Measurements from ENCODE around the gene PLEKHN1. TPM values are rescaled to one million over a fixed set of nuclear protein-coding genes. Genes with fewer than 3 reads are reported as not detected.
"Not testable (repeated sequence)": the region's sequence is repeated elsewhere in the genome, so short reads cannot be mapped to it uniquely, and the experiment has no call there.

The PLEKHN1 gene
- polyA plus RNA-seq, 3 donors, result 0.22 to 1.1 (median 0.38) TPM

DNA sequence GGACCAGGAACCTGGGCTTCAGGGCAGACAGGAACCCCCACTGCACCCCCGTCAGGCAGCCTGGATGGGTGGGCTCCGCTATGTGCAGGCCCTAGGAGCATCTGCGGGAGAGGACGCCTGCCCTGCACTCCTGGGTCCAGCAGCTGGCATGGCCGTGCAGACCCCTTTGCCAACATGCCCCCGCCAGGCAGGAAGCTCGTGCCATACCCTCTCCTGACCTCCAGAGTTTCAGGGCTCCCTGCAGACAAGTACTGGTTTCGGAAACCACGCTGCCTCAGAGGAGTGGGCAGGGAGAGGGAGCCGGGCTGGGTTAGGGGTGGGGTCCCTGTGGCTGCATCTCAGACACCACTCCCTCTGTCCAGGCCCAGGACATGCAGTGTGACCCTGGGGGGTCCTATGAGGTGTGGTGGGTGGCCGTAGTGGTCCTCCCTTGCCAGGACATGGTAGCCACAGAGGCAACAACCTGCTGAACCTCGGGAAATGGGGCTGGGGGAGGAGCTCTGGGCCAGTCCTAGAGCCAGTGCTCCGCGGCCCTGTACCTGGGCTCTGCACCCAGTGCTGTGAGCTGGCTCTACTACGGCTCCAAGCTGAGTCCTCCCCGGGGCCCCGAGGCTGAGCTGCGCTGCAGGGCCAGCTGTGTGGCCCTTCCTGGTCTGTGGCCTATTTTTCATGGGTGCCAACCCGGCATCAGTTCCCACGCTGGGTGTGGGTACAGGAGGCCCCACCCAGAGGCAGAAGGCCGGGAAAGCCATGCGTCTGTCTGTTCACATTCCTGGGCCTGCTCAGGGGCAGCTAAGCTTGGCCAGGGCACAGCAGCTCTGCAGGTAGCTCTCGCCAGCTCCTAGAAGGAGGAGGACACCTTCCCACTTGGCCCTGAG is 1.4 kb downstream of the PLEKHN1 start:
- no peak overlapping the region for H3K27ac ChIP-seq (ENCODE audit: low read depth, low read length)
- WGBS, 3 donors, result 63 to 74% (median 72%) methylated on average over 21 to 23 of the region's 23 CpGs

DNA sequence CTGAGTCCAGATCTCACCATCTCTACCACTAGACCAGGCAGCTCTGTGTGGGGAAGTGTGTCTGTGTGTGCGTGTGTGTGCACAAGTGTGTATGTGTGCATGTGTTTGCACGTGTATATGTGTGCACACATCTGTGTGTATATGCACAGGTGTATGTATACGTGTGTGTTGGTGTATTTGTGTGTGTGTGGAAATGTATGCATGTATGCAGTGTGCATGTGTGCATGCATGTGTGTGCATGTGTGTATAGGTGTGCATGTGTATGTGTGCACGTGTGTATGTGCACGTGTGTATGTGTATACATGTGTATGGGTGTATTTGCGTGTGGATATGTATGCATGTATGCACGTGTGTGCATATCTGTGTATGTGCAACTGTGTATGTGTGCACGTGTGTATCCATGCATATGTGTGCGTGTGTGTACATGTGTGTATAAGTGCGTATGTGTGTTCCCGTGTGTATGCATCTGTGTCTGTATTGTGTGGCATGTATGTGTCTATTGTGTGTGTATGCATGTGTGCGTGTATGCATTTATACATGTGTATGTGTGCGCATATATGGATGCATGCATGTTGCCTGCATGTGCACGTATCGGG is 3.1 kb downstream of the PLEKHN1 start:
- WGBS, 3 donors, result 78 to 82% (median 79%) methylated on average over 15 of the region's 15 CpGs

DNA sequence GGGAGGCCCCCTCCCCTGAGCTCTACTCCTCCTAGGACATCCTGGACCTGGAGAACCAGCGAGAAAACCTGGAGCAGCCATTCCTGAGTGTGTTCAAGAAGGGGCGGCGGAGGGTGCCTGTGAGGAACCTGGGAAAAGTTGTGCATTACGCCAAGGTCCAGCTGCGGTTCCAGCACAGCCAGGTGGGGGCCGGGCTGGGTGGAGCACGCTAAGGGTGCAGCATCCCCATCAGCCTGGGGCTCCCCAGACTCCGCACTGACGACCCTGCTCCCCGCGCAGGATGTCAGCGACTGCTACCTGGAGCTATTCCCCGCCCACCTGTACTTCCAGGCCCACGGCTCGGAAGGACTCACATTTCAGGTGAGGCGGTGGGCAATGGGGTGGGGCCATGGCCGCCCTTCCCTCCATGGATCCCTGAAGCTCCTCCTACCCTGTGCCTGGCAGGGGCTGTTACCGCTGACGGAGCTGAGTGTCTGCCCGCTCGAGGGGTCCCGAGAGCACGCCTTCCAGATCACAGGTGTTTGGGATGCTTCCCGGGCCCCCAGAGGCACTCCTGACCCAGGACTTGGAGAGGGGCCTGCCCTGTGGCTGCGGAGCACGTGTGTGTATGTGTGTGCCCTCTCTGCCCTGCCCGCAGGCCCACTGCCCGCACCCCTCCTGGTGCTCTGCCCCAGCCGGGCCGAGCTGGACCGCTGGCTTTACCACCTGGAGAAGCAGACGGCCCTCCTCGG is 4.1 kb downstream of the PLEKHN1 start:
- H3K27ac ChIP-seq (ENCODE audit: low read depth, low read length), result no peak overlapping the region
- WGBS, 3 donors, result 12 to 18% (median 17%) methylated on average over 25 to 33 of the region's 33 CpGs

More for the DNA sequence above, 3.1 kb downstream of the PLEKHN1 start:
- H3K27ac ChIP-seq (ENCODE audit: low read depth, low read length), result no peak overlapping the region

DNA sequence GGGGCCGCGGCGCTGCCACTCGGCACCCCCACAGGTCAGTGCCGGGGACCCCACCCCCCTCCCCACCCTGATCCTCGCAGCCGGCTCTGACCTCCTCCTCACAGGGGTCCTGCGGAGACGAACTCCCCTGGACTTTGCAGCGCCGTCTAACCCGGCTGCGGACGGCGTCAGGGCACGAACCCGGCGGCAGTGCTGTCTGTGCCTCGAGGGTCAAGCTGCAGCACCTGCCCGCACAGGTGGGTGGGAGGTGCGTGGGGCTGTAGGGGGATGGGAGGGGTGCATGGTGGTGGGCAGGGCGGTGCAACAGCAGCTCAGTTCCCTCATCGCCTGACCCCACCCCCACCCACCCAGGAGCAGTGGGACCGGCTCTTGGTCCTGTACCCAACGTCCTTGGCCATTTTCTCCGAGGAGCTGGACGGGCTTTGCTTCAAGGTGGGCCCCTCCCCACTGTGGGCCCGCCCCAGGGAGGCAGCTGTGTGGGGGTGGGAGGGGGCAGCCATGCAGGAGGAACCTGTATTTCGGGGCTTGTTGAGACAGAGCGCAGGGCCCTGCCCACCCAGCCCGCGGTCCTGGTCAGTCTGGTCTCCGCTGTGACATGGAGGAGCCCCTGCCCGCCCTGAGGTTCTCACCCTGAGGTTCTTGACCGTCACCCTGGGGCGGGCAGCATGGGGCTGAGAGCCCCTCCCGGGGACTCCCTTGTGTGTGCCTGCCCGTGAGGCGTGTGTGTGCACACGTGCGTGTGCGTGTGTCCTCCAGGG is 4.9 kb downstream of the PLEKHN1 start:
- H3K27ac ChIP-seq (ENCODE audit: low read depth, low read length), result no peak overlapping the region
- 37 to 48% (median 40%) methylated on average over 22 to 42 of the region's 42 CpGs for WGBS, 3 donors

DNA sequence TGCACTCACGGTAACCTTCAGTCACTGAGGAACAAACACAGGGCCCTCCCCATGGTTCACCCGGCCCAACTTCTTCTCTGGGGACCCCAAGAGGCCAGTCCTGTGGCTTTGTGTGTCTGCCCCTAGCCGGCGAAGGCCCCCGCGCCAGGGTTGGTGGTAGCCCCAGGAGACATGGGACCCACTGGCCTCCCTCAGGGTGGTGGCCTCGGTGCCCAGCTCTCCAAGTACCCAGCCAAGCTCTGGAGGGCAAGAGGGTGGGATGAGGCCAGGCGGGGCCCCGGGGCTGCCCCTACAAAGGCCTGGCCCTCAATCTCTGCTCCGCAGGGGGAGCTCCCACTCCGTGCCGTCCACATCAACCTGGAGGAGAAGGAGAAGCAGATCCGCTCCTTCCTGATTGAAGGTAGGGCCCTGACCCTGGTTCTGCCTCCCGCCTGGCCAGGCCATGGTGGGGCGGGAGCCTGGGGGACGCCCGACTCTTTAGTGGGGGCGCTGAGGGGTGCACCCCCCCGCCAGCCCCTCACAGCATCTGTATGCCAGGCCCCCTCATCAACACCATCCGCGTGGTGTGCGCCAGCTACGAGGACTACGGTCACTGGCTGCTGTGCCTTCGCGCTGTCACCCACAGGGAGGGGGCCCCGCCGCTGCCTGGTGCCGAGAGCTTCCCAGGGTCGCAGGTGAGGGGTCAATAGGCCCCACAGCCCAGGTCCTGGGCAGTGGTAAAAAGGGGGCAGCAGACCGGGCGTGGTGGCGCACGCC is 5.6 kb downstream of the PLEKHN1 start:
- H3K27ac ChIP-seq (ENCODE audit: low read depth, low read length), result no peak overlapping the region
- WGBS, 3 donors, result 74 to 83% (median 74%) methylated on average over 33 to 34 of the region's 34 CpGs

DNA sequence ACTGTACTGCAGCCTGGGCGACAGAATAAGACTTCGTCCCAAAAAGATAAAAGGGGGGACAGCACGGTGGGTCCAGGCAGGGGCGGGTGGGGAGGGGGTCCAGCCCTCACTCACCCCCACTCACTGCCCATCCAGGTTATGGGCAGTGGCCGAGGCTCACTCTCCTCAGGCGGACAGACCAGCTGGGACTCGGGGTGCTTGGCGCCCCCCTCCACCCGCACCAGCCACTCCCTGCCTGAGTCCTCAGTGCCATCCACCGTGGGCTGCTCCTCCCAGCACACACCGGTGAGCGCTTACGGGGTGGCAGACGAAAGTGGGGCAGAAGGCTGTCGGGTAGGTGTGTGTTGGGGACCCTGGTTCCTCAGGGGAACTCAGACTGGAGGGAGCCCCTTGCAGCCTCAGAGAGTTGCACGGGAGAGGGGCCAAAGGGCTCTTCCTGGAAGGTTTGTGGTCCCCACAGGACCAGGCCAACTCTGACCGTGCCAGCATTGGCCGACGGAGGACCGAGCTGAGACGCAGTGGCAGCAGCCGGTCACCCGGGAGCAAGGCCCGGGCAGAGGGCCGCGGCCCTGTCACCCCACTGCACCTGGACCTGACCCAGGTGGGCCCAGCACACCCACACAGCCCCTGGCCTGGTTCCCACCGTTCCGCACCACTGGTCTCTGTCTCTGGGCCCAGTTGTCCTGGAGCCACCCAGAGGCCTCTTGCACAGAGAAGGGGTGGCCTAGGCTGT is 6.6 kb downstream of the PLEKHN1 start:
- no peak overlapping the region for H3K27ac ChIP-seq (ENCODE audit: low read depth, low read length)
- 76 to 81% (median 81%) methylated on average over 27 to 28 of the region's 28 CpGs for WGBS, 3 donors

DNA sequence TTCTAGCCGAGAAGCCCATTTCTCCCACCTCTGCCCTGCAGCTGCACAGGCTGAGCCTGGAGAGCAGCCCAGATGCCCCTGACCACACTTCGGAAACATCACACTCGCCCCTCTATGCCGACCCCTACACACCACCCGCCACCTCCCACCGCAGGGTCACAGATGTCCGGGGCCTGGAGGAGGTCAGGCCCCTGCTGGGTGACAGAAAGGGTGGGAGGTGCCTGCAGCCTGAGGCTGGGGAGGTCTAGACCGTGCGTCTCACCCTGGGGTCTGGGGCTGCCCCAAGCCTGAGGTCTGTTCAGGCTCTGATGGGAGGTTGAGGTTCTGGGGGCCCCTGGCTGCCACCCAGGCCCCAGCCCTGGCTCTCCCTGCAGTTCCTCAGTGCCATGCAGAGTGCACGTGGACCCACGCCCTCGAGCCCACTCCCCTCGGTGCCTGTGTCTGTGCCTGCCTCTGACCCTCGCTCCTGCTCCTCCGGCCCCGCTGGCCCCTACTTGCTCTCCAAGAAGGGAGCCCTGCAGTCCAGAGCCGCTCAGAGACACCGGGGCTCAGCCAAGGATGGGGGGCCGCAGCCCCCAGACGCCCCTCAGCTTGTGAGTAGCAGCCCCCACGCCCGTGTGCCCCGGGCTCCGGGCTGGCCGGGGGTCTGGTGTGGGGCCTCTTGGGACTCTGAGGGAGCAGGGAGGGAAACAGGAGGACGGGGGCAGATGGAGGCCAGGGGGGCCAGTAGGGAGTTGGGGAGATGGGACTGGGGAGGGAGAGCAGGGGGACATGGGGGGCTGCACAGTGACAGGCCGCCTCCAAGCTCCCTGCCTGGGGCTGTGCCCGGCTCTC is 7.4 kb downstream of the PLEKHN1 start:
- WGBS, 3 donors, result 77 to 81% (median 79%) methylated on average over 25 to 28 of the region's 28 CpGs
- H3K27ac ChIP-seq (ENCODE audit: low read depth, low read length), result no peak overlapping the region

DNA sequence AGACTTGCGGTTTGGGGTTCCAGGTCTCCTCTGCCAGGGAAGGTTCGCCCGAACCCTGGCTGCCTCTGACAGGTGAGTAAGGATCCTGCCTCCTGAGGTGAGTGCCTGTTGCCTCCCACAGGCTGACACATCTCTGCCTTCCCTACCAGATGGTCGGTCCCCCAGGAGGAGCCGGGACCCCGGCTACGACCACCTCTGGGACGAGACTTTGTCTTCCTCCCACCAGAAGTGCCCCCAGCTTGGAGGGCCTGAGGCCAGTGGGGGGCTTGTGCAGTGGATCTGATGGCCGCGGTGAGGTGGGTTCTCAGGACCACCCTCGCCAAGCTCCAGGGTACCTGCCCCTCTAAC is 8.0 kb downstream of the PLEKHN1 start:
- WGBS, 3 donors, result 83 to 87% (median 86%) methylated on average over 11 of the region's 11 CpGs
- no peak overlapping the region for H3K27ac ChIP-seq (ENCODE audit: low read depth, low read length)

DNA sequence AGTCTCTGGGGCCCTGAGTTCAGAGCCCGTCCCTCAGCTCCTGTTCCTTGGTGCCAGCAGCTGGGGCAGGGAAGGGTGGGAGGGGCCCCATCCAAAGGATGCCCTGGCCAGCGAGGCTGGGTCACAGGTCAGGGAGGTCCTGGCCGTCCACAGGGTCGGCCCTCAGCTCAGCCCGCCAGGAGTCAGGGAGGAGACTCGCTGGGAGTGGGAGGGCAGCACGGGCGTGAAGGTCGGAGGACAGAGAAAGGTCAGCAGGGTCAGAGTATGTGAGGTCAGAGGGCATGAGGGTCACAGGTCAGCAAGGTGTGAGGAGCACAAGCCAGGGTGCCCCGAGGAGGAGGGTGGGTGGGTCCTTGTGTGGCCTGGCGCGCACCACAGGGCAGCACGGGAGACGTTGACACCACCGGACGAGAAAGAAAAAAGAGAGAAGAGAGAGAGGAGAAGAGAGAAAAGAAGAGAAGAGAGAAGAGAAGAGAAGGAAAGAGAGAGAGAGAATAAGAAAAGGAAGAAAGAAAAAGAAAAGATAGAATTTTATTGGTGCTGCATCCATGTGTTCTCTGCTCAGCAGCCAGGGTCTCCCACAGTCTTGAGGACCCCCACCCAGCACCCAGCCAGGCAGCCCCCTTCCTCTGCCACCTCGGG is 8.5 kb downstream of the PLEKHN1 start:
- no peak overlapping the region for H3K27ac ChIP-seq (ENCODE audit: low read depth, low read length)
- 66 to 75% (median 70%) methylated on average over 17 of the region's 17 CpGs for WGBS, 3 donors

DNA sequence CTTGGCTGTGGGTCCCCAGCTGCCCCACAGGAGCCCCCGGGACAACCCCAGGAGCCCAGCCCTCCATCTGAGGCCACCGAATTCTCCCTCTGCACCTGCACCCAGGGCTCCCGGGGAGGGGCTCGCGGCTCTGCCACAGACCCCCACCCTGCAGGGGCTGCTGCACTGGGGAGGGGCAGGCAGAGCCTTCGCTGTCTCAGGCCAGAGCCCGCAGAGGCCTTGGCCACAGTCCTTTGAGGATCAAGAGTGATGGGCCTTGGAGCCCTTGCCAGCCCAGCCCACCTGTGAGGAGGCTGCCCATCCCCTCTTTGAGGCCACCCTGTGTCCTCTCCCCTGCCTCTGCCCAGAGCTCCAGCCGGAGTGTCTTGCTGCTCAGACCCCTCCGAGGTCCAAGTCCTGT is 9.1 kb downstream of the PLEKHN1 start:
- no peak overlapping the region for H3K27ac ChIP-seq (ENCODE audit: low read depth, low read length)

DNA sequence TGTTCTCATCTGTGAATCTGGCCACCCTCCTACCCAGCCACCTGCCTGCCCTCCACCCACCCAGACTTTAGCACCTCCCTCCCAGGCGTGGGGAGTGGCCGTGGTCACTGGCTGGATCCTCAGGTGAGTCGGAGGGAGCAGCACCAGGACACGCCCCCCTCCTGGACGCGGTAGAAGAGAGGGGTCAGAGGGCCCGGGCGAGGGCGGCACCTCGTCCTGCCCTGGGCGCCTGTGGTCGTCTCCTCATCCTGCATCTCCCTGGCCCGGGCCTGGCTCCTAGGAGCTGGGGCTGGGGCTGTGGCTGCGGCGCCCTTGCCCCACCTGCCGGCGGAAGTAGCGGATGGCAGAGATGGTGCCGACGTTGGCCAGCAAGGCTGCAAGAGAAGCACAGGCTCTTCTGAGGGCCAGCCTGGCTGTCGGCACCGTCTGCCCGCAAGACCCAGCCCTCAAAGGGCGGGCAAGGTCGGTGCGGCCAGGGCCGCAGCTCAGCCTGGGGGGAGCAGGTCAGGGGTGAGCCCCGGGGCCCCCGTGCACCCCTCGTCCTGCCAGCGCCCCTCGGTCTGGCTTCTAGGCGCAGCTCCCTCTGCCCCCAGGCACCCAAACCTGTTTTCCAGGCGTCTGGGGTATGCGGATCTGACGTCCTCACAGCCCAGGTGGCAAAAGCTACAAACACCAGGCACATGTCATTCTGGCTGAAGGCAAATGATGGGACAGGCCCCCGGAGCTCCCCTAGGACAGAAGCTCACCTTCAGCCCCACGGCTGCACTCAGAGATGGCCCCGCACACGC is 9.8 kb downstream of the PLEKHN1 start:
- 2 to 3% (median 3%) methylated on average over 39 to 40 of the region's 40 CpGs for whole genome bisulfite sequencing, 3 donors
- H3K27ac ChIP-seq (ENCODE audit: low read depth, low read length), result no peak overlapping the region

More for the DNA sequence above, 9.1 kb downstream of the PLEKHN1 start:
- WGBS, 3 donors, result 55 to 73% (median 62%) methylated on average over 8 to 9 of the region's 9 CpGs

DNA sequence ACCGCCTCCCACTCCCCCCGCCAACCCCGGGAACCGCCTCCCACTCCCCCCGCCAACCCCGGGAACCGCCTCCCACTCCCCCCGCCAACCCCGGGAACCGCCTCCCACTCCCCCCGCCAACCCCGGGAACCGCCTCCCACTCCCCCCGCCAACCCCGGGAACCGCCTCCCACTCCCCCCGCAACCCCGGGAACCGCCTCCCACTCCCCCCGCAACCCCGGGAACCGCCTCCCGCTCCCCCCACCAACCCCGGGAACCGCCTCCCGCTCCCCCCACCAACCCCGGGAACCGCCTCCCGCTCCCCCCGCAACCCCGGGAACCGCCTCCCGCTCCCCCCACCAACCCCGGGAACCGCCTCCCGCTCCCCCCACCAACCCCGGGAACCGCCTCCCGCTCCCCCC is 10.5 kb downstream of the PLEKHN1 start:
- 65 to 78% (median 68%) methylated on average over 8 to 17 of the region's 39 CpGs for WGBS, 3 donors
- H3K27ac ChIP-seq (ENCODE audit: low read depth, low read length), result not testable (repeated sequence)

DNA sequence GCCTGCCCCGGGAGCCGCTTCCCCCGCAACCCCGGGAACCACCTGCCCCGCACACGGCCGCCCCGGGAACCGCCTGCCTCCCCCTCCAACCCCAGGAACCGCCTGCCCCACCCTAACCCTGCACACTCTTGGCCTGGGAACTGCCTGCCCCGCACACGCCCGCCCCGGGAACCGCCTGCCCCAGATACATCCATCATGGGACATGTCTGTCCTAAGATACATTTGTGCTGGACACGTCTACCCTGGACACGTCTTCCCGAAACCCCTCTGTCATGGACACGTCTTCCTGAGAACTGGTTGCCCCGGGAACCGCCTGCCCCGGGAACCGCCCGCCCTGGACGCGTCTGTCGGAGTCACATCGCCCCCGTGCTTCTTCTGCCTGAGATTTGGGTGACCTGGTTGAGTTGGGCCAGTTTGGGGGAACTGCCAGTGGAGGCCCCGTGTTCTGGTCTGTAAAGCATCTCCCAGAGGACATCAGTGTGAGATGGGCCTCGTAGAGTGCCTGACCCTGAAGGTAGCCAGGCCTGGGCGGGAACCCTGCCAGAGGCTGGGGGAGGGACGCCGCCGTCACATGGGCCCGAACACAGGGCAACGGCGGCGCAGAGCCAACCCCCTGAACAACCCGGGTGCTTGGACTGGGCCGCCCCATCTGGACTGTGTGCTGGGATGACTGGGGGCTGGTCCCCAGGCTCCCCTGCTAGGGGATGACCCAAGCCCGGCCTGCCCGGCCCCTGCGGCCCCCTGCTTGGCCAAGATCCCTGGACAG is 12.0 kb downstream of the PLEKHN1 start:
- no peak overlapping the region for H3K27ac ChIP-seq (ENCODE audit: low read depth, low read length)
- WGBS, 3 donors, result 83 to 92% (median 83%) methylated on average over 33 to 44 of the region's 44 CpGs

DNA sequence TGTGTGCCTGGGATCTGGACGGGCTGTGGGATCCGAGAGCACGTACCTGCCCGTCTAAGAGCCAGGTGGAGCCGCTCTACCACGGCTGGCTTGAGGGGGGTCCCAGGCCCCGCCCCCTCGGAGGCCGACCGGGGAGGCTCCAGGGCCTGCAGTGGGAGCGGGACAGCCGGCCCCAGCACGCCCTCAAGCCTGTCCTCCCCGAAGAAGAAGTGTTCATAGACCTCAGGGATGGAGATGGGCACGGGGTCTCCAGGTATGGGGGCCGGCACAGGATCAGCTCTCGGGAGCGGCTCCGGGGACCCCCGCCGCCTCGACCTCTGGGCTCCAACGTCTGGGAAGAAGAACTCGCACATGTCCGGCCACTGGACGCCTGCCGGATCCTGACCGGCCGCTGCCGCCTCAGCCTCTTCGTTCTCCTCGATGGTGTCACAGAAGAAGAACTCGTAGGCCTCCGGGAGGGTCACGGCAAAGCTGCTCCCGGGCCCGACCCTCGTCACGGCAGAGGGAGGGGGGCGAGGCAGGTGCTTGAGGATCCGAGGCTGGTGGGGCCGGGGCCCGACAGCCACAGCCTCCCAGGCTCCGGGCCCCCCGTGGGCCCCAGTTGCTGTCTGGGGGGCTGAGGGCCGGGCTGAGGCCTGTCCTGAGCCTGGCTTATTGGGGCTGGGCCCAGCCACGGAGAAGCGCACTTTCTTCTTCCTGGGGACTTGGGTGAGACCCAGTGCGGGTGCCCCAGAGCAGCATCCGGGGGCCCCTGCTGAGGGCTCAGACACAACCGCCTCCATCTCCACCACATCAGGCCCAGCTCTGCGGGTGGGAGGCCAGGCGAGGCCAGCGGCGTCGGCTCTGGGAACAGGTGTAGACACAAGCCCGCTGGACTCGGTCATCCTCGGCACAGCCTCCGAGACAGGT is 12.8 kb downstream of the PLEKHN1 start:
- H3K27ac ChIP-seq (ENCODE audit: low read depth, low read length), result no peak overlapping the region
- 84 to 87% (median 85%) methylated on average over 55 to 60 of the region's 60 CpGs for WGBS, 3 donors

Data from adipose tissue (tissue), 3 donors.